Spleen (tissue), 7 donors: ENCODE data around the gene PHLDB1.

Experiments
- CTCF ChIP-seq, 11 experiments: fragments of 200-600 bp in 7 of 11; fragments of 450-650 bp in 4 of 11; sonication (generic) in 4 of 11; IDR thresholded peaks in 8 of 11; conservative IDR thresholded peaks in 3 of 11; 1 replicate in 7 of 11; 2 replicates in 4 of 11; pipeline versions ENCODE4 v1.4.0 to v1.8.0; 2016 to 2021; ENCODE audit warnings: antibody characterized with exemption in 11 of 11, inconsistent platforms in 4 of 11, mild to moderate bottlenecking in 1 of 11
- POLR2AphosphoS5 ChIP-seq, 3 donors: sonication (generic); formaldehyde crosslinking; IDR thresholded peaks; one replicate each; pipeline ENCODE4 v1.5.1; 2017; ENCODE audit warnings: antibody characterized with exemption in 3 of 3
- donor health status: DM: no; HTN: no; CAD: no; lungs with moderate emphysema.
- donor health status: DM: no; HTN: no; CAD: no.
- donor health status: DM: no; HTN: no; CAD: no.

GRCh38 chr11:118620529-118621070 is 13.2 kb downstream of the PHLDB1 start:
- TF ChIP-seq CTCF (IDR thresholded peaks at IDR 0.05 in 8 of 11, conservative IDR thresholded peaks at IDR 0.05 in 3 of 11) (no peak), POLR2AphosphoS5 (IDR thresholded peaks at IDR 0.05) (no peak)
